DND-41 (cell line): ENCODE data around the gene AMIGO2.

Experiments
- CTCF ChIP-seq: IDR thresholded peaks from 2 replicates; pipeline ENCODE4 v1.5.1; 2012; ENCODE audit warnings: borderline replicate concordance, low read length, moderate library complexity, mild to moderate bottlenecking; ENCODE audit not compliant: poor library complexity, severe bottlenecking; ENCODE audit errors: extremely low read depth
- EZH2 ChIP-seq: IDR thresholded peaks from 3 replicates; pipeline ENCODE4 v1.6.1; 2012; ENCODE audit warnings: borderline replicate concordance, low read depth, mild to moderate bottlenecking, moderate library complexity, low read length, inconsistent platforms; ENCODE audit not compliant: severe bottlenecking

DNA sequence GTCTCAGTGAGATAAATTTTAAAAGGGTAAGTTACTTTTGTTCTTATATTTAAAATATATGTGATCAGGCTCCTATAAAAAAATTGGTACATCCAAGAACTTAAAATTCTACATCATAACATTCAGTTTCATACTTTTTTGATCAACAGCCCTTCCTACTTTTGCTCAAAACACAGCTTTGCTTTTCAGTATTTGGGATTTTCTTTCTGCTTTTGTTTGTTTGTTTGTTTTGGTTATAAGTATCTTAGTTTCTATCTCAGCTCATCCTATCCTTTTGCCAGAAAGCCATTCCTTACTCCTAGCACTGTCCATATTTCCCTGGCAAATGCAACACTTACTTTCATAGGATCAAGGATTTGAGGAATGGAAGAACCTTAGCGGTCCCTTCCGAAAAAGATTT is 5.0 kb downstream of the AMIGO2 start:
- TF ChIP-seq CTCF, result no peak
- TF ChIP-seq EZH2, result no peak
